D721Med (cell line): ENCODE results near the gene HUS1.
"Not testable (repeated sequence)": the region's sequence is repeated elsewhere in the genome, so short reads cannot be mapped to it uniquely, and the experiment has no call there.

ENCODE experiments used
- DNase-seq: peaks from one replicate; pipeline ENCODE4 v3.0.0; 2011; ENCODE audit warnings: low spot score; ENCODE audit not compliant: insufficient read length
- FAIRE-seq: peaks from 2 replicates; lab custom pipeline; 2011; peaks lifted over from hg19 to GRCh38; lab: Jason Lieb, UNC
- CTCF ChIP-seq: IDR thresholded peaks from 2 replicates; pipeline ENCODE4 v1.5.1; 2012; ENCODE audit warnings: mild to moderate bottlenecking, control low read depth; ENCODE audit not compliant: insufficient read depth; ENCODE audit errors: missing control alignments

HUS1 gene

GRCh38 chr7:47934831-47935230 is 44.6 kb downstream of the HUS1 start:
- TF ChIP-seq CTCF, result no peak
- FAIRE-seq (no peak), DNase-seq (no peak)

DNA sequence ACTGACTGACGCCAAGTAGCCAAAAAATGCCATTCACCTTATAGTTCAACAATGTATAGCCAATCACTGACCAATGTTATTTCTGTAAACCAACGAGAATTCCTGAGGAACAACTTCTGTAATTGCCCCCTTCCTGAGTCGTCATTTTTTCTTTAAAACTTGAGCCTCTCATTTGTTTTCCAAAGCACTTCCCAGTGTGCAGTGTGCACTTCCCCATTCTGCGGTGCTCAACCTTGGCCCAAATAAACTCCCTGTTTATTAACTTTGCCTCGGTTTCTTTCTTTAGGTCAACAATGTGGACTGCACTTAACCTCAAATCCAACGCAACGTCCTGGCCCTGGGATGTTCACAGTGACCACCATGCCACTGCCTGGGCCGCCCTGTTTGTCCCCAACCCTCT is 46.2 kb downstream of the HUS1 start:
- DNase-seq (no peak), FAIRE-seq (no peak)
- TF ChIP-seq CTCF, result no peak

DNA sequence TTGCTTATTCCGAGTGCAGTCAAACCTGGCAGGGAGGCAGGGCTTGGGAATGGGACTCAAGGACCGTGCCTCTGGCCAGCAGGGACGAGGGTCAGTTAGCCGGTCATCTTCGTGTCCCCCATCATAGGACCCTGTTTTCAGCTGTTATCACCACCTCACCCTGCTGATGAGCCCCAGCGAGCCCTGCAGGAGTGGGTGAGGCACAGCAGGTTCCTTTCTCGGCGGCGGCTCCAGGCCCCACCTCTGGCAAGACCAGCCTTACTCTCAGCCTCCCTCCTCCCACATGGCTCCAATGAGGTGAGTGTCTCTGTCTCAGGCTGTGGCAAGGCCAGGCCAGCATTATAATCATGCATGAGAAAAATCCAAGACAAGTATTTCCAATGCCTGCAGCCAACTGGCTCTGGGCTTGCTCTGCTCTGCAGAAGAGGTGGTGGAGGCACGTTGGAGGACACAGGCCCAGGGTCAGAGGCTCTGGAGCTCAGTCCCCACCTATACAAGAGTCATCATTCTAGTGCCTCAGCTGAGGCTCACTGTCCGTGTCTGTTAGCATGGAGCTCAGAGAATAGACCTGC is 46.9 kb downstream of the HUS1 start:
- no peak for TF ChIP-seq CTCF
- no peak for FAIRE-seq
- no peak for DNase-seq

DNA sequence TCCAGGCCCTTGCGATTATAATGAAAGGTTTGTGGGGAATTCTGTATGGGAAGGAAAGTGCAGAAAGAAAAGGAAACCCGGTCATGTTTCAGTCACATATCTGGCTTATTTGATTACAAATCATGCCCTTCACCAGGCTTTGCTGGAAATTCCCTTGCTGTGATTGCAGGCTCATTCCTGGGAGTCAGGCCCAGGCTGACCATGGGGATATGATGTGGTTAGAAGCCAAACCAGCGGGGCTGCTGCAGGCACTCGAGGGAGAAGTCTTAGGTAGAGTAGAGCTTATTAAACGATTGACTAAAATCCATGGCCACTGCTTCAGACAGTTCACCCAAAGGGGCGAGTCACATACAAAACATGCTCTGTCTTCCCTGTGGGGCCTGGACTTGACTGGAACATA is 47.4 kb downstream of the HUS1 start:
- DNase-seq (no peak), FAIRE-seq (no peak)
- TF ChIP-seq CTCF, result no peak

DNA sequence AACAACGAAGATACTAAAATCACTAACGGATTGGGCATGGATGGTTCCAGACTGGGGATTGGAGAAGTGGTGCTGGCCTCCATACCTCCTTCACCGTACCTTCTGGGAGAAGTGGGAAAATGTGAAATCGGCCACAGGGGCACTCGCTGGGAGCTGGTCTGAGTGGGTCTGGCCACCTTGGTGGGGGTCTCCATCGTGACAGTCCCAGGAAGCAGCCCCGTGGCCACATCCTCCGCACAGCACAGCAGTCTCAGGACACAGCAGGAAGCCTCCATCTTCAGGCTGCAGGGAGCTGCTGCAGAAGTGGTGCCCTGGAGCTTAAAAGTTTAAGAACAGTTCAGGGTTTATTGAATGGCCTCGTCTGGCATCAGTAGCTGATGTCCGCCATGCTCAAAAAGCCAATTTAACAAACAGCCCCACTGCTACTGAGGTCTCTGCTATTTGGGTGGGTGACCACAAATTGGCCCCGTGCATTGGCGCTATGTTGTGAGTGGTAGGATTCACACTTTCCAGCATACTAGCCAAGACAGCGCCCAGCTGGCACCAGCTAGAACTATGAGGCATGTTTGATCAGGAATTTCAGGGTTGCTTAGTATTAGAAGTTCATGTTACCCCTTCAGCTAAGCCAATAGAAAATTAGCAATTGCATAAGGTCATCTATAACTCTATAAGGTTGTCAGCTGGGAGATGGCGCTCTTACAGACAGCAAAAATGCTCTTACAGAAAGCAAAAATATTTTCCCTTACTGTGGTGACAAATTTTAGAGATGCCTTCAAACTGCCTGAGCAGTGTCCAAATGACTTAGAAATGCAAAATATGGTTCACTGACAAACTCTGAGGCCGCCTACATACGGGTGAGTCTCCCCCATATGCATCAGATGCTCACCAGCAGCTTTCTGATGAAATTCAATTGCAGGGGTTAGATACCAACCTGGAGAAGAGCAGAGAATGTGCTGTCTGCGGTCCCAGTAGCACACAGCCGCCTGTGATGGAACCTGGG is 48.1 kb downstream of the HUS1 start:
- no peak for FAIRE-seq
- no peak for TF ChIP-seq CTCF
- no peak for DNase-seq

- no peak for FAIRE-seq
- TF ChIP-seq CTCF, result no peak
- no peak for DNase-seq
These were observed 55.1 kb downstream of the HUS1 start for GRCh38 chr7:47924266-47924665.

GRCh38 chr7:47923081-47923875 is 56.1 kb downstream of the HUS1 start:
- FAIRE-seq, DNase-seq: not testable (repeated sequence)

DNA sequence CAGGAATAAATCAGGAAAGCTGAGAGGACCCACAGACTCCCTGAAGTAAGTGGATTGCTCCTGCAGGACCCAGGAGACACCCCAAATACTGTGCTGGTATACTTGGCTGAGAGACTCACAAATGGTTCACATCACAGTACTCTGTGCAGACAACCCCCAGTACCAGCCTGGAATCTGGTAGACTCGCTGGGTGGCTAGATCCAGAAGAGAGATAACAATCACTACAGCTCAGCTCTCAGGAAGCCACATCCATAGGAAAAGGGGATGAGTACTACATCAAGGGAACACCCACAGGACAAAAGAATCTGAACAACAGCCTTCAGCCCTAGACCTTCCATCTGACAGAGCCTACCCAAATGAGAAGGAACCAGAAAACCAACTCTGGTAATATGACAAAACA is 62.9 kb downstream of the HUS1 start:
- not testable (repeated sequence) for FAIRE-seq, DNase-seq
